Fibroblast of skin of scalp (primary cell): ENCODE data around the gene C10orf88.
A peak's percentile ranks its signal among the peaks of the same experiment; 100 is the strongest.
"Not testable (repeated sequence)": the region's sequence is repeated elsewhere in the genome, so short reads cannot be mapped to it uniquely, and the experiment has no call there.

ENCODE experiments used
- DNase-seq: peaks from one replicate; pipeline ENCODE4 v3.0.0-alpha.2; 2013

The C10orf88 gene

DNA sequence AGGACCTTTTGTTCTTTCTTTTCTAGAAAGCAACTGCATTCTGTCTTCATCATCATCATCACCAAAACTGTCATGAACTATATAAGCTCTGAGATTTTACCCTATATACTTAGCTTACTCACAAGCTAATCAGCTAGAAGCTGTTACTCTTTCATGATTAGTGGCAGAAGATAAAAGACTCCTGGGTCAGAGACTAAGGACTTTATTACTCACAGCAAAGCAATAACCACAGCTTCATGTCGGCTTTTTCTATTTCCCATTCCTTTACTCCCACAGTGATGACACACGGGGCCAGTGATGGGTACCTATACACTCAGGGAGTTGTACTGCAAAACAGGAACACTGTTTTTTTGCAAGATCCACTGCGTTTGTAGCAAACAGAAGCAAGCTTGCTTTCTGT is 8.4 kb upstream of the C10orf88 start:
- no peak for DNase-seq

DNA sequence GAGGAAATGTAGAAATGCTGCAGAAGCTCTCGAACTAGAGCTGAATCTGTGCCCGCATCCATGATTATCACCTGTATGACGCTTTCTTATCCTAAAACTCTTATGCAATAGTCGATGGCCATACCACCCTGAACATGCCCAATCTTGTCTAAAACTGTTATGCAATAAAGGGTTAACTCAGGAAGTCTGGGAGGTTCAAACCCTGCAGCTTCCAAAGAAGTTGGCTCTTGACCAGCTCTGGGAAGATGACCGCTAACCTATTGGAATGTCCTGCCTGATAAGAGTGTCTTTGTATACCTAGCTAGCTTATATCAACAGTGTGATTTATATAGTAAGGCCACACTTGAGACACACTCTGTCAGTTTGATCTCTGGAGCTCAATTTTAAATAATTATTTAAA is 3.4 kb upstream of the C10orf88 start:
- DNase-seq = no peak

DNA sequence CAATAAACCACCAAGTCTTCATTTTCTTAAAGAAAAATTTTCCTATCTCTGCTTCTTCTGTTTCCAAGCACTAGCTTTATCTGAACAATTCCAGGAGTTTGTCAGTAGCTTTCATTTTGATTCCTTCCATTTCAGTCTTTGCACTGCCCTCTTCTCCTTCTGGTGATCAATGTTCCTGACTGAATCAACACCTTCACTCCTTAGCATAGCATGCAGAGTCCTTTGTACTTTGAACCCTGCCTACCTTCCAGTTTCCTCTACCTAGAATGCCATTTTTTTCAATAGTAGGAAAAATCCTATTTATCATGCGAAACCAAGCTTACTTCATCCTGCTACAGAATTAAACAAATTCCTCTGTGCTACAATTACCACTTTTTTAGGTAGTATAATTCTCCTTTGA is 1.9 kb upstream of the C10orf88 start:
- DNase-seq = no peak

DNA sequence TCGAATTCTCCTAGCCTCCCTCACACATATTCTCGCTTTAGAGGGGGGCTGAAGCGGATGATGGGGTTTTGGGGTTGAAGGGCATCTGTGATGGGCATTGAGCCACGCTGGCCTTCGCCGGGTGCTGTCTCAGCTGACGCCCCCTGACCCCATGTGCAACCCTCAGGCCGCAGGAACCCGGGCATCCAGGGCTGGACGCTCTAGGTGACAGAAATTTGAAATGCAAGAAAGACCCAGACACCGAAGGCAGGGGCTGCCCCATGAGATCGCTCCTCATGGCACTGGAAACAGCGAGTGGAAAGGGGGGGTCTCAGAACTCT is 664 bp upstream of the C10orf88 start:
- no peak for DNase-seq

DNA sequence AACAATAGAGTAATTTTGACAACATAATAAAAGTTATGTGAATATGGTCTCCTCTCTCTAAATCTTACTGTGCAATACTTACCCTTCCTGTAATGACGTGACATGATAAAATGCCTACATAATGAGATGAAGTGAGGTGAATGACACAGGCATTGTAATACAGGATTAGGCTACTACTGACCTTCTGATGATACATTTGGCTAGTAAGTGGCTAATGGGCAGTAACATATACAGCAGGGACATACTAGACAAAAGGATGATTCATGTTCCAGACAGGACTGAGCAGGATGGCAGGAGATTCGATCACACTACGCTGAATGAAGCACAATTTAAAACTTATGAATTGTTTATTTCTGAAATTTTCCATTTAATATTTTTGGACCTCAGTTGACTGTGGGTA is 4.7 kb downstream of the C10orf88 start:
- no peak for DNase-seq

DNA sequence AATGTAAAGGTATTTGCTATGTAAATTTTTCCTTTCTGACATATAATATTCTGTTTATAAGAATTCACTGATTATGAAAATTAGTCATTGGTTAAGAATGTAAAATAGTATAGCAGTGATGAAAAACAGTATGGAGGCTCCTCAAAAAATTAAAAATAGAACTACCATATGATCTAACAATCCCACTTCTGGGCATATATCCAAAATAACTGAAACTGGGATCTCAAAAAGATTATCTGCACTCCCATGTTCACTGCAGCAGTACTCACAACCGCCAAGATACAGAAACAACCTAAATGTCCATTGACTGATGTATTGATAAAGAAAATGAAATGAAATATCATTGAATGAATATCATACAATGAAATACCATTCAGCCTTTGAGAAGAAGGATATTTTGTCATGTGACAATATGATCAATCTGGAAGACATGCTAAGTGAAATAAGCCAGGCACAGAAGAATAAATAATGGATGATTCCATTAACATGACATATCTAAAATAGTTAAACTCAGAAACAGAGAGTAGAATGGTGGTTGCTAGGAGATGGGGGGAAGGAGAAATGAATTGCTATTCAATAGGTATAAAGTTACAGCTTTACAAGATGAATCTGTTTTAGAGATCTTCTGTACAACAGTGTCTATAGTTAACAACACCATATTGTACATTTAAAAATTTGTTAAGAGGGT is 14.0 kb downstream of the C10orf88 start:
- DNase-seq = peak; percentile 90

DNA sequence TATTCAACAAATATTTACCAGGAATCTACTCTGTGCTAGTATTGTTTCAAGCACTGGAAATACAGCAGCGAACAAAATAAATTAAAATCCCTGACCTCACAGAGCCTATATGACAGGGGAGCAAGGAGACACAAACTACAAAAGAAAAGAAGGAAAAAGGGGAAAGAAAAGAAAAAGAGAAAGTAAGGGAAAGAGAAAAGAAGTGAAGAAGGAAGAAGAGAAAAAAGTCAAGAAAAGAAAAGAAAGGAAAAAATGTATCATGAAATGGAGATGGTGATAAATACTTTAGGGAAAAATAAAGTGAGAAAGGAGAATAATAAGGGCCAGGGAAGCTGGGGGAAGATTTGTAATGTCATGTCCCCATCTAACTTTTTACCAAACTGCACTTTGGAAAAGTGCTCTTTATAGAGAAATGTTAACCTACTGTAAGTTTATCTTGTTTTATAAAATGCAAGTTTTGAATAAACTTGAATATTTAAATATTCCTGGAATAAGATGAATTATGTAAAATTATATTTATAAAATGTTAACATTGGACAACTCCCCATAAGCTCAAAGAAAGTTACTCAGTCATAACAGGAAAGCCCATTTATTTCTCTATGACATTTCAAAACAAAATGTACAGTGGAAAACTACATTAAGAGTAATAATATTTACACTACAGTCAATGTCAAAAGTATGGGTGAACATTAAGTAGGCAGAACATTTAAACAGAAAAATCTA is 14.7 kb downstream of the C10orf88 start:
- DNase-seq = no peak

DNA sequence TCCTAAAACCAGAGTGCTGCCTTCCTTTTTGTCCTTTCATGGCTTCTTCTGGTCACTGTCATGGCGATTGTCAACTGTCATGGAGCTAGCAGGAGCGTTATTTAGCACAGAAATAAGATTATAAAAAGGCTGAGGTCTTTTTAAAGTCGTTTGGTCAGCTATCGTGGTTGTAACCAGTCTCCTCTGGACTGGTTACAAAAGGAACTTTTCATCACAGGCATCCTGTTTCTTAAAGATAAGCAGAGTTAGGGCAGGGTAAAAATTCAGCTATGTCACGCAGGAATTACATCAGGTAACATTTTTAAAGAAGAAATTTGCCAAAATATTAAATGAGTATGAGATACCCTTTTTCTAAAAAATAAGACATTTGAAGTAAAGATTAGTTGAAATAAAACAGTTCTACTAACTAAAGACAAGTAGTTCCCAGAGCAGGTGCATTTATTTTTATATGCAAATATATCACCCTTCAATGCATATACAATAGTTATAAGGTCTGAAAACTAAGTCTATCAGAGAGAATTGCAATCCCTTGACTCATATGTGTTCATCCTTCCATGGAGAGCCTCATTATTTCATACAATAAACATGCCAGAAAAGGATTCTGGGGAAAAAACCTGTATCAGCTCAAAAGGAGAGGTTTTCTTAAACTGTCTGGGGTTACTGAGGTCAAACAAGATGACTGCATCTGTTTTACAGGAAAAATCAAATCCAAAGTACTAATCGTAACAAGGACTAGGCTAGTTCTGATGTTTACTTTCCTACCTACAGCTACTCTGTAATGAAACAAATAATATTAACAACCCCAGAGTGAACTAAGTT is 22.7 kb downstream of the C10orf88 start:
- no peak for DNase-seq

DNA sequence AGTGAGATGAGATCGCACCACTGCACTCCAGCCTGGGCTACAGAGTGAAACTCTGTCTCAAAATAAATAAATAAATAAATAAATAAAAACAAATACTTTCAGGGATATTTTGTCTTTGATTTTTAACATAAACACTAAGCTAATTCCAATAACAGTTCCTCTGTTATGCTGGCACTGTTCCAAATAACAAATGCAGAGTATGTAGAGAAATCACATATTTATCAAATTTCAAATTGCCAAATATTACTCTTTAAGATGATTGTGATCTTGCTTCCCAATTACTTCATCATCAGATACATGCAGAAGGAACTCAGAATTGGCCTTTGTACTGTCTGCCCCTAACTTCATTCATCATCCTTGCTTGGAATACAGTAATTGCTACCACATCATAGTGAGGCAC is 23.9 kb downstream of the C10orf88 start:
- DNase-seq = no peak

DNA sequence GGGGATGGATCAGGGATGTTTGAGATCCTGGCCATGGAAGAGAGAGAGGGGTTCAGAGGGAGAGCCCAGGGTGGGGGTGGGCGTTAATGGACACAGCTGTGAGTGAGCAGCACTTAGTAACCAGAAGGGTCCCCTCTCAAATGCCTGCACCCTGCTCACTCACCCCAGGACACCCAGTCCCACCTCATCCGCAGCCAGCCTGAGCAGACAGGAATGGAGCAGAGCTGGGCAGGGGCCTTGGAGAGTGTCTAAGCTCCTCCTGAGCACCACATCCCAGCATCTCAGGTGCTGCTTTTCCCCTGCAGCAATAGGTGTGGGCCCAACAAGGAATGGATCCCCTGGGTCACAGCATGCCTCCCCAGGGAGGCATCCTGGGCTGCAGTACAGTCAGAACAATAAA is 38.3 kb downstream of the C10orf88 start:
- DNase-seq = no peak

DNA sequence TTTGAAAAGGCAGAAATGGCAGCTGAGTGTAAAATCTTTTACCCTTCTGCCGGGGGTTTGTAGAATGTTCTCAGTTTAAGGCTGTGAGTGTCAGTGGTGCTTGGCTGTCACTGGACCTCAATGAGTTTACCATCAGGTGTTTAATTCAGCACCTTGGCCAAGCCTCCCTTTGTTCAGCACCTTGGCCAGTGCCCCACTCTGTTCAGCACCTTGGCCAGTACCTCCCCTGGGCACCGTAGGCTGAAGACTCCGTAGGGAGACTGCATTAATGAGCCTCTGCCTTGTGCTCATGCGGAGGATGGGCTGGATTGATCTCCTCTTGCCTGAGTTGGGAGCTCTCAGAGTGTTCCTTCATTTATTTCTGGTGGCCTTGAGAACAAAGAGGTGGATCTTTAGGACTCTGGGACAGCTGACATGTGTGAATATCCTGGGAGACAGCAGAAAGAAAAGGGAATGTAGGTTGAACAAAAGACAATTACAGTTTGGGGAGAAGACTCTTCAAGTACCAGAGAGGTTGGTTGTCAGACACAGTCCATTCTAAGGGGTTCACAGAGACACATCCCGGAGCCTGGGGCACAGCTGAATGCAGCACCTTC is 42.0 kb downstream of the C10orf88 start:
- peak; percentile 52 for DNase-seq

DNA sequence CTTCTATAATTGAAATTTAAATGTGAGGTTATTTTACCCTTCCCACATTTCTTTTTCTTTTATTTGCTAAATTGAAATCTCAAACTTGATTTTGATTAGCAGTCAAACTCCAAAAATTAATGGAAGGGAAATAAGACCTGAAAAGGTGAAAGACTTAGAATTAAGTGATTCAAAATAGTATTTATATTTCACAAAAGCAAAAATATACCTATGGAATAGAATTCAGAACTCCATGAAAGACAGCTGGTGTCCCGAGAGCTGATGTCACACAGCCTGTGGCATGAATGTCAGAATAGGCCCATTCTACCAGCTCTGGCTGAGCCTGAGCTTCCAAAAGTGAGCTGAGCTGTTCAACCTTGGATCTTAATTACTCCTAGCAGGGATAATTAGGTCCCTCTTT is 43.7 kb downstream of the C10orf88 start, which contains the start of gene FAM24A:
FAM24A (plus strand) TSS at position 301 of the 400 bp plus-strand sequence. CDS start 1,025 bp downstream, outside the sequence.
- DNase-seq = no peak

DNA sequence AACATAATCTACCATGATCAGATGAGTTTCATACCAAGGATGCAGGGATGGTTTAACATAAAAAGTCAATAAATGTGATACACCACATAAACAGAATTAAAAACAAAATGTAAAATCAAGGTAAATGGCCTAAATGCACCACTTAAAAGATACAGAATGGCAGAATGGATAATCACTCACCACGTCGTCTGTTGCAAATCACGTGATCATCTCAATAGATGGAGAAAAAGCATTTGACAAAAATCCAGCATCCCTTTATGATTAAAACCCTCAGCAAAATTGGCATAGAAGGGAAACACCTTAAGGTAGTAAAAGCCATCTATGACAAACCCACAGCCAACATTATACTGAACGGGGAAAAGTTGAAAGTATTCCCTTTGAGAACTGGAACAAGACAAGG is 50.2 kb downstream of the C10orf88 start:
- DNase-seq = not testable (repeated sequence)

DNA sequence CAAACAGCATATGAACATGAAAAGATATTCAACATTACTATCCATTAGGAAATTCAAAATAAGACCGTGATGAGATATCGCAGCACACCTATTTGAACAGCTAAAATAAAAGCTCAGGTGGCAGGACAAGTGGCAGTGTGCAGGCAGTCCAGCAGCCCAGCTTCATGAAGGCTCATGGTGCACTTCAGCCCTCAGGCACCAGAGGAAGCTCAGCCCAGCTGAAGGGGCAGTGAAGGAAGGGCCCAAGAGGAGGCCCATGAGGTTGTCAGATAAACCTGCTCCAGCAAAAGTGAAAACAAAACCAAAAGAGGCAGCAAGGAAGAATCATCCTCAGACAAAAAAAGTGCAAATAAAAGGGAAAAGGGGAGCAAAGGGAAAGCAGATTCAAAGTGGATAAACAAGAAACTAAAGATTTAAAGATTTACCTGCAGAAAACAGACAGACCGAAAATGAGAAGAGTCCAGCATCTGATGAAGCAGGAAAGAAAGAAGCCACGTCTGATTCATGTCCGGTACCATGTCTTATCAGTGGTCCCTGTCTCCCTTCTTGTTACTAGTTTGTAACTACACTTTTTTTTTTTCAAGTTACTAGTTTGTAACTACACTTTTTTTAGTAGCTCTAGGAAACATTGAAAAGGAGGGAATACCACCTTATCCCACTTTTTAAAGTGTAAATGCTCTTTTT is 59.6 kb downstream of the C10orf88 start:
- no peak for DNase-seq

DNA sequence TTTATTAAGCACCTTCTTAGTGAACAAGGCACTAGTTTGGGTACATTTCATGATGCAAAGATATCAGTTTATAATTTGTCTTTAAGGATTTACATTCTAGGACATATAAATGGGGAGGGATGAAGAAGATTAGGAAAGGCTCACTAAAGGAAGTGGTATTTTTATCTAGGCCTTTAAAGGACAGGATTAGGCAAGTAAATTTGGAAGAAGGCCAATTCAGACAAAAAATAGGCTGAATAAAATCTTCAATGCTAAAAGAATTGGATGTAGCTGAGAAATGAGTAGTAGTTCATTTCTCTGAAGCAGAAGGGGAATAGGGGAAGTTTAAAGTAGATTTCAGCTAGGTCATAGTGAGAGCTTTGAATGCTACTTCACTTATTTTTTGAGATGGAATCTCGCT is 69.9 kb downstream of the C10orf88 start:
- no peak for DNase-seq

DNA sequence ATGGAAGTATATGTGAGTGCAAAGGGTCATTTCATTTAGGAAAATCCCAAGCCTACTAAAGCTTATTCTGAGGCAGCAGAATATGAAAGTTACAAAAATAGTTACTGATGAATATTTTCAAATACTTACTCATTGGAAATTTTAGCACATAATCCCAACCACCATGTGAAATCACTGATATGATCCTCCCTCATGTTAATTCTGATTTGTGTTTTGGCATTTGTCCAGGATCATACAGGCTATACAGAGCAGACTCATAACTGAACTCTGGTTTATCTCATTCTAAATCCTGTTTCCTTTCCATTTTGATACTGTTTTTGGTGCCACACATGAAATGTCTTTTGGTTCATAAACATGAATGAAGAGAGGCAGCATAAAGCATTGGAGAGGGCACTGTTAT is 71.3 kb downstream of the C10orf88 start:
- DNase-seq = no peak
